GM23248 (cell line): ENCODE results near the gene MT1B. TPM values are rescaled to one million over a fixed set of nuclear protein-coding genes. Genes with fewer than 3 reads are reported as not detected.

Source experiments
- DNase-seq: peaks from one replicate; pipeline ENCODE4 v3.0.0-alpha.2; 2015
- H2AFZ ChIP-seq: fragments of 200-600 bp; sonication (generic); 2 replicates; pipeline ENCODE4 v1.6.1; 2016; ENCODE audit warnings: antibody characterized with exemption
- H3F3A ChIP-seq: fragments of 200-600 bp; sonication (generic); 2 replicates; pipeline ENCODE4 v1.6.1; 2016; ENCODE audit warnings: mild to moderate bottlenecking, antibody characterized with exemption, mixed run types; ENCODE audit not compliant: insufficient read depth
- H3K27ac ChIP-seq: fragments of 200-600 bp; sonication (generic); 2 replicates; pipeline ENCODE4 v1.5.1; 2016; ENCODE audit warnings: mild to moderate bottlenecking
- H3K27me3 ChIP-seq: fragments of 200-600 bp; sonication (generic); replicated peaks from 2 replicates; pipeline ENCODE4 v1.6.1; 2016; ENCODE audit warnings: mild to moderate bottlenecking; ENCODE audit not compliant: insufficient read depth
- H3K36me3 ChIP-seq: fragments of 200-600 bp; sonication (generic); 2 replicates; pipeline ENCODE4 v1.6.1; 2016; ENCODE audit warnings: low read depth, mild to moderate bottlenecking
- H3K4me1 ChIP-seq: fragments of 200-600 bp; sonication (generic); 2 replicates; pipeline ENCODE4 v1.6.1; 2016; ENCODE audit warnings: mild to moderate bottlenecking; ENCODE audit not compliant: insufficient read depth
- H3K4me2 ChIP-seq: fragments of 200-600 bp; sonication (generic); one replicate; pipeline ENCODE4 v1.6.1; 2016; ENCODE audit warnings: mild to moderate bottlenecking; ENCODE audit not compliant: unreplicated experiment
- H3K4me3 ChIP-seq: fragments of 200-600 bp; sonication (generic); 2 replicates; pipeline ENCODE4 v1.5.1; 2016; ENCODE audit warnings: mild to moderate bottlenecking
- H3K79me2 ChIP-seq: fragments of 200-600 bp; sonication (generic); 2 replicates; pipeline ENCODE4 v1.6.1; 2016; ENCODE audit warnings: mild to moderate bottlenecking; ENCODE audit not compliant: insufficient read depth
- H3K9ac ChIP-seq: fragments of 200-600 bp; sonication (generic); 2 replicates; pipeline ENCODE4 v1.6.1; 2016; ENCODE audit warnings: mild to moderate bottlenecking
- H3K9me2 ChIP-seq: fragments of 200-600 bp; sonication (generic); 2 replicates; pipeline ENCODE4 v1.6.1; 2016; ENCODE audit warnings: mixed run types, mild to moderate bottlenecking, moderate library complexity; ENCODE audit not compliant: insufficient read depth
- H3K9me3 ChIP-seq: fragments of 200-600 bp; sonication (generic); one replicate; pipeline ENCODE4 v1.6.1; 2017; ENCODE audit warnings: low read depth
- H4K20me1 ChIP-seq: fragments of 200-600 bp; sonication (generic); 2 replicates; pipeline ENCODE4 v1.6.0; 2016; ENCODE audit not compliant: insufficient read depth
- EZH2 ChIP-seq: fragments of 200-600 bp; sonication (generic); IDR thresholded peaks from 2 replicates; pipeline ENCODE4 v1.6.1; 2018; ENCODE audit warnings: antibody characterized with exemption, mild to moderate bottlenecking; ENCODE audit not compliant: insufficient read depth, poor library complexity, severe bottlenecking
- EZH2phosphoT487 ChIP-seq: fragments of 200-600 bp; sonication (generic); IDR thresholded peaks from 2 replicates; pipeline ENCODE4 v1.6.1; 2018; ENCODE audit warnings: antibody characterized with exemption, moderate library complexity, mild to moderate bottlenecking, low read depth; ENCODE audit not compliant: insufficient read depth
- WGBS, 2 experiments: methylation state at CpG; one replicate each; pipeline ENCODE4 v1.1.6; 2015 to 2017; ENCODE audit warnings: low lambda C conversion rate in 2 of 2, low coverage in 1 of 2; ENCODE audit errors: missing lambda C conversion rate in 2 of 2; 5-methylcytosine and 5-hydroxymethylcytosine counted together
- in situ Hi-C: fragments of 300-500 bp; cut with MboI; formaldehyde crosslinking; loops from 2 replicates; pipeline ENCODE4 v1.15.0; 2020
- polyA plus RNA-seq: library from polyadenylated mRNA; unstranded; fragments of >200 nt; fragmentation: Nextera tagmentation; extraction: Ambion mirVana; gene quantifications from 2 replicates; pipeline ENCODE4 v1.2.1, GENCODE V29; 2016
- total RNA-seq: library from RNA; depleted of rRNA; stranded (reverse); fragments of >200 nt; shearing (Covaris generic); gene quantifications from 2 replicates; pipeline ENCODE4 v1.2.3, GENCODE V29; 2014; rRNA removed

The MT1B gene
- total RNA-seq (not detected in 2 replicates), polyA plus RNA-seq (not detected in 2 replicates)

- Histone ChIP-seq H3K4me1 (no peaks in the 10 kb centered on the region), H3K9me2 (no peaks in the 10 kb centered on the region), H2AFZ (no peak within 1 kb of the TSS), H4K20me1 (no peaks in the 10 kb centered on the region), H3K4me2 (no peak within 1 kb of the TSS), H3K79me2 (no peaks in the 10 kb centered on the region), H3K27me3 (peaks cover 12% of the 10 kb centered on the region), H3K4me3 (no peak within 1 kb of the TSS), H3F3A (no peaks in the 10 kb centered on the region), H3K36me3 (no peaks in the 10 kb centered on the region), H3K9me3 (no peaks in the 10 kb centered on the region), H3K9ac (no peak within 1 kb of the TSS), H3K27ac (no peak within 1 kb of the TSS)
- TF ChIP-seq EZH2phosphoT487 (no peak), EZH2 (no peak)
- in situ Hi-C loops = no loop called here
- 67 to 80% methylated on average over 7 of the region's 7 CpGs for WGBS, 2 experiments
- DNase-seq = no peak
Measured at GRCh38 chr16:56651586-56651985, at the start of gene MT1B. Gene MT1B, plus strand, starts transcription at chr16:56651886. Its CDS starts 68 bp downstream, at chr16:56651954.

DNA sequence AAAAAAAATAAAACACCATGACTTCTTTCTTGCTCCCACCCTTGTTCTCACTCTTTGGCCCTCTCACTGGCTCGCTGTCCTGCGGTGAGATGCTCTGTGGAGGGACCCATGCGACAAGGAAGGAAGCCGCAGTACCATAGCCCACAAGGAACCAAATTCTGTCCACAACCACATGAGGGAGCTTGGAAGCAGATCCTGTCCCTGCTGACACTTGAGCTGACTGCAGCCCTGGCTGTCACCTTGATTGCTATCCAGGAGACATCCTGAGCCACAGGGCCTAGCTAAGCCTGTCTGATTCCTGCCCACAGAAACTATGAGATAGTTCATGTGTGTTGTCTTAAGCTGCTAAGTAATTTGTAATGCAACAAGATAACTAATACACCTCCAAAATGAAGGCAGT lies 48.1 kb upstream of the MT1B start:
- DNase-seq = peak; percentile 44
- WGBS, 2 experiments = 89 to 93% methylated on average over 4 of the region's 4 CpGs
- in situ Hi-C loops = no loop called here

DNA sequence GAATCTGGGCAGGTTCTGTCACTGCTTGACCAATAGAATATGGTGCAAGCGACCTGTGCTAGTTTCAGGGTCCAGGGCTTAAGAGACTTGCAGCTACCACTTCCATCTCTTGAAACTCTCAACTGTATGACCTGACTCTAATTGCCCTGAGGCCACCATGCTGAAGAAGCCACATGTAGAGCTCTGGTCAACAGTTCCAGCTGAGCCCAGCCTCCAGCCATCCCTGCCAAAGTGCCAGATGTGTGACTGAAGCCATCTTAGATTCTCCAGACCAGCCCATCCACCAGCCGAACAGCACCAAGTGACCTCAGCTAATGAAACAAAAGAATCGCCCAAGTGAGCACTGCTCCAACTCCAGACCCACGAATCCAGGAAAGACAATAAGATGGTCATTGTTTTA lies 46.7 kb upstream of the MT1B start:
- Histone ChIP-seq H3K9ac (no peak overlapping the region), H3K36me3 (no peaks in the 10 kb centered on the region), H4K20me1 (no peaks in the 10 kb centered on the region), H3K27ac (no peak overlapping the region; the same call in 1 of the 2 replicates), H3K9me3 (no peaks in the 10 kb centered on the region), H3F3A (peaks cover 44% of the 10 kb centered on the region), H3K4me3 (no peak overlapping the region), H3K27me3 (no peaks in the 10 kb centered on the region), H2AFZ (no peak overlapping the region), H3K9me2 (no peaks in the 10 kb centered on the region), H3K4me2 (no peak overlapping the region), H3K4me1 (peaks cover 31% of the 10 kb centered on the region), H3K79me2 (peaks cover 9% of the 10 kb centered on the region; the same call in 1 of the 2 replicates)
- 78 to 83% methylated on average over 4 of the region's 4 CpGs for WGBS, 2 experiments
- TF ChIP-seq EZH2 (no peak), EZH2phosphoT487 (no peak)
- in situ Hi-C loops = no loop called here
- DNase-seq = no peak

More for the DNA sequence above, 48.1 kb upstream of the MT1B start:
- no peaks in the 10 kb centered on the region for H4K20me1 ChIP-seq
- H3K79me2 ChIP-seq = peaks cover 1% of the 10 kb centered on the region; the same call in 1 of the 2 replicates
- no peak overlapping the region for H2AFZ ChIP-seq
- no peaks in the 10 kb centered on the region for H3K9me2 ChIP-seq
- no peaks in the 10 kb centered on the region for H3K36me3 ChIP-seq
- no peak overlapping the region for H3K27ac ChIP-seq
- H3K9ac ChIP-seq = no peak overlapping the region
- peaks cover 28% of the 10 kb centered on the region for H3K4me1 ChIP-seq
- no peaks in the 10 kb centered on the region for H3K9me3 ChIP-seq
- peaks cover 31% of the 10 kb centered on the region for H3F3A ChIP-seq
- no peak overlapping the region for H3K4me2 ChIP-seq
- no peak overlapping the region for H3K4me3 ChIP-seq
- TF ChIP-seq EZH2 (no peak), EZH2phosphoT487 (no peak)
- no peaks in the 10 kb centered on the region for H3K27me3 ChIP-seq

DNA sequence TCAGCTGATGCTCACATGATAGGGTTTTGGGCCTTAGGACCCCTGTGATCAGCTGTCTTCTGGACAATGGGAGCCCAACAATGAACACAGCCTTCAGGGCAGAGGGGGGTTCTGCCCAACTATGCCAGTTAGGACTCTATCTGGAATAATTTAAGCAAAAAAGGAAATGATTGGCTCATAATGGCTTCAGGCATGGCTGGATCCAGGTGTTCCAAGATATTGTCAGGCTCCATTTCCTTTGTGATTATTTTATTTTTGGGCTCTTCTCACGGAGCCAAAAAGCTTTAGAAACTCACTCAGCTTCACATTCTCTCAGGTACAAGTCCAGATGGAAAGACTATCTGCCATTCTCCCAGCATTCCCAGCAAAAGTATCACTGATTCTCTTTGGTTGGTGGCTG lies 46.2 kb upstream of the MT1B start:
- Histone ChIP-seq H3K4me3 (no peak overlapping the region), H4K20me1 (no peaks in the 10 kb centered on the region), H3F3A (peaks cover 48% of the 10 kb centered on the region), H3K9ac (peak overlapping the region; percentile 96), H3K4me2 (peak overlapping the region; percentile 86), H3K36me3 (no peaks in the 10 kb centered on the region), H3K27me3 (no peaks in the 10 kb centered on the region), H2AFZ (no peak overlapping the region), H3K4me1 (peaks cover 30% of the 10 kb centered on the region), H3K79me2 (peaks cover 9% of the 10 kb centered on the region; the same call in 1 of the 2 replicates), H3K9me2 (no peaks in the 10 kb centered on the region), H3K9me3 (no peaks in the 10 kb centered on the region), H3K27ac (peak overlapping the region; percentile 100)
- in situ Hi-C loops = no loop called here
- no peak for DNase-seq
- 92 to 96% methylated on average over 1 of the region's 1 CpG for WGBS, 2 experiments
- TF ChIP-seq EZH2 = no peak
- TF ChIP-seq EZH2phosphoT487 = no peak
